ENCODE data around the gene SKAP1.

Gene SKAP1

DNA sequence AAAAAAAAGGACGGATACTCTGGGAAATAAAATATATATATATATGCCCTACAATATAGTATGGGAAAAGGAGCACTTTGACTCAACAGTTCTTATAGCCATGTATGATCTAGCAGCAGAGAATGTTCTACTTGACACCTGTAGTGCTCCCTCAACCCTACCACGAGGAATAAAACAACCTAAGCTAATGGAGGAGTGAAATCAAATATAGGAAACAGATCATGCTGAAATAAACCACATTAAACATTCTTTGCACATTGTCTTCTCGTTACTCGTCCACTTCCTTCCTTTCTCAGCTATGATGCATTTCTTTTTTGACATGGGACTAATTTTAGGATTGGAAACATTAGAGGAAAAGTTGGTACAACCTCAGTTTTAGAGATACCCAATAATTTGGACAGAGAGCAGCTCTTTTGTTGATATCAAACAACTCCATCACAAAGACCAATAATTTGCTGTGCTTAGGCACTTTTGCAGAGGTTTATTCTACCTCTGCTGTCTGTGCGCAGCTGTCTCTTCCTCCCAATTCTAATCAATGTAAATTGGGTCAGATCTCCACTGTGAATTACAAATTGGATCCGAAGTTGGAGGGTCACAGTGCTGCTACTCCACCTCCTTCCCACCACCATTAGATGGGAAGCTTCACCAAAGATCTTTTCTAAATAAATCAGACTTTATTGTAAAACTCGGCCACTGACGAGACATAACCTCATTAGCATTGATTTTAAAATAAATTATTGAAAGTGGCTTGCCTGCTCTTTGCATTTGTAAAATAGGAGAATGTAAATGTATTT, 256.6 kb downstream of the SKAP1 start:
- DNase-seq (ENCODE audit: low spot score), result no peak

GRCh38 chr17:48169926-48170325, 260.1 kb downstream of the SKAP1 start:
- no peak for DNase-seq (ENCODE audit: low spot score)

- DNase-seq (ENCODE audit: low spot score), result no peak
Measured at GRCh38 chr17:48163809-48164208, 266.2 kb downstream of the SKAP1 start.

- no peak for DNase-seq (ENCODE audit: low spot score)
Measured at GRCh38 chr17:48162946-48163506, 267.0 kb downstream of the SKAP1 start.

DNA sequence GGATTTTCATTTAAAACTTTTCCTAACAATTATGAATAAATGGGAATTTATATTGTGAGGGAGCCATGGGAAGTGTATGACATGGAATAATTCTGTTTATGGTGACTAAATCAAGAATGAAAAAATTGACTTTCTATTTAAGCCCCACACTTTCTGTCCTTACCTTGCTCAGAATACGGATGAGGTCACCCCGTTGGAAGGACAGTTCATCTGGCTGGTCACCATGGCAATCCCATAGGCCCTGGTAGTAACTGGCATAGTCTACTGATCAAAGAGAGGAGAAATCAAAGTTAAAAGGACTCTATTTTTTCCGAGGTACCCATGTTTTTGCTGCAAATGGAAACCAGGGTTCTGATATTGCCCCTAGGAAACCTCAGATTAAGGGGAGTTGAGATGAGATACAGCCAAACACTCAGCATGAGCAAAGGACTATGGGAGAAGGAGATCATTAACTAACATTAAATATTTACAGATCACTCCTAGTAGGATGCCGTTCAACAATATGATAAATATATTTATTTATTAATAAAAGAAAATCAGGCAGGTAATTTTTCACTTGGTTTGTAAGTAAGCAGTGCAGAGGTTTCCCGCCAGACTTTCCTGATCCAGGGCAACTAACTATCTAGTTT, 267.6 kb downstream of the SKAP1 start:
- DNase-seq (ENCODE audit: low spot score), result no peak

- DNase-seq (ENCODE audit: low spot score), result no peak
Measured at GRCh38 chr17:48161127-48161905, 268.7 kb downstream of the SKAP1 start.

DNA sequence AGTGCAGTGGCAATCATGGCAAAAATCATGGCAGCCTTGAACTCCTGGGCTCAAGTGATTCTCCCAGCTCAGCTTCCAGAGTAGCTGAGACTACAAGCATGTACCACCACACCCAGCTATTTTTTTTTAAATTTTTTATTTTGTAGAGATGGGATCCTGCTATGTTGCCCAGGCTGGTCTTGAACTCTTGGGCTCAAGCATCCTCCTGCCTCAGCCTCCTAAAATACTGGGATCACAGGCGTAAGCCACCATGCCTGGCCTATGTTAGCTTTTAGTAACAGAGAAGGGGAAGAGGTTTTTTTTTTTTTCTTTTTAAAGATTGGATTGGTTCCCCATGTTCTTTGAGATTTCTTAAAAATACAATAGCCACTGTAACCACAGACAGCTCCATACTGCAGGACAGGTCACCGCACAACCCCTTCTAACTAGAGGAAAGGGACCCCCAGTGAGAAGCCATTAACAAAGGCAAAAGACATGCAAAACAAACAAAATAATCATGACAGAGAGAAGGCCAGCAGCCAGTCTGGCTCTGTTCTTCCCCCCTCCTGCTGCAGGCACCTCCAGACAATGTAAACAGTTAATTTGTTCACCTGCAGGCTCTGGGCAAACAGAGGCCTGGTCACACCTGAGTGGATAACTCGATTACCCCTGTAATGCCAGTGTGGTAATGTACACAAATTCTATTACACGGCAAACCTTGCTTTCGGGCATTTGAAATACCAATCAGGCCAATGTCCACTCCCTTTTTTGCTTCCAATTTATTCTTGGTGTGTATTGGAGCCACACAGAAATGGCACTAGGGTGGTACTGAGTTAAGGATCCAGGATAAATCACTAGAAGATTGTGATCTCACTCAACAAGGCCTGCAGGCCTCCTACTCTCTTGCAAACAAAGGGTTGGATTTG, 269.6 kb downstream of the SKAP1 start:
- DNase-seq (ENCODE audit: low spot score), result no peak

GRCh38 chr17:48159232-48159631, 270.8 kb downstream of the SKAP1 start:
- no peak for DNase-seq (ENCODE audit: low spot score)

DNA sequence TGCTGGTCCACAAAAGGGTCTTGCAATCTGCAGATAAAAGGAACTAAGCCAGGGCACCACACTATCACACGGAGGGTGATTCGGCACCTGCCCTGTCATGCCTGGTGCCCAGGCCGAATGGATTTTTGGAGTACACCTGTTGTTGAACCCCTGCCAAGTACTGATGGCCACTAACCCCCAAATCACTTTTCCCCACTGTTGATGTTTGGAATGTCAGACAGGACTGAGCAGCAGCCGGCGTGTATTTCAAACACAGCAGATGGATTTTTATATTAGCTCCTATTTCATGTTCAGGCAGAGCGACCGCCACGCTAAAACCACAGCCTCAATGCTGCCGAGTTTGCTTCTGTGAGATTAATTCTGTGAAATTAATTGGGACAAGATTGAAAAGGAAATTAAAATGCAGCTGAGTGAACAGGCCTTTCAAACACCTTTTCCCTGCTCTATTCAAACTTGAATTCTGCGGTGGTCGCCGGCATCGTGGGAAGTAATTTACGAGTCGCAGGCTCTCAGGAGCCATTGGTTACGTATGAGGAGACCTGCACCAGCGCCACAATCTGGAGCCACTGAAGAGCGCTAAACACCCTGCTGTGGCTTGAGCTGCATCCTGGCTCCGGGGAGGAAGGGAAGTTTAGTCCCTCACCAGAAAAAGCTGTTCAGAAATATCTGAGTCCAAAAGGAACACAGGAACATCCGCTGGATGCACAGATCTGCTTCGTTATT, 274.0 kb downstream of the SKAP1 start:
- no peak for DNase-seq (ENCODE audit: low spot score)

DNA sequence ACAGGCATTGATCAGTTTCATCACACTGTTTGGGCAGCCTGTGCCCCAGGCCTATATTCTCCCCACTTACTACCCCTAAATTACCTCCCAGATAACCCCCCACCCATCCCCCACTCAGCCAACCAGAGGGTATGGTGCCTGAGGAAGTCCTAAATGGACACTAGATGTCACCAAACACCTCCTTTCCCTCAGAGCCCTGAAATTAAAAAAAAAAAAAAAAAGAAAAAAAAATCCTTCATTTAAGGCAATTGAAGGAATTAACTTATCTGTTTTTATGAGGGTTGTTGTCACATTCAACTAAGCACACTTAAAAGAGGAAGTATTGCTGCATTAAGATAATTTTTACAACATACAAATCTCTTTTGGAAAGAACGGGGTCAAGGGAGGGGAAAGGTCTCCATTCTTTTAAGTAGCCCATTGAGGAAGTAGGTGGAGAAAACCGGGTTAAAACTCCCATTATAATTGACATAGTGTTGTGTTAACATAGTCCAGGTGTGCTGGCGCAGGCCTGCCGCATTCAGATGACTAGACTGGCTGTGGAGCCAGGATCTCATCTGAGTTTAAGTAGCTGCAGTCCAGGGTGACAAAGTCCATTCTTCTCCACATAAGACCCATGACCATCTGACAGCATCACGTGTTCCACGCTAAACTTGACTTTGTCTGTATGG, 276.2 kb downstream of the SKAP1 start:
- peak; percentile 77 for DNase-seq (ENCODE audit: low spot score)

DNA sequence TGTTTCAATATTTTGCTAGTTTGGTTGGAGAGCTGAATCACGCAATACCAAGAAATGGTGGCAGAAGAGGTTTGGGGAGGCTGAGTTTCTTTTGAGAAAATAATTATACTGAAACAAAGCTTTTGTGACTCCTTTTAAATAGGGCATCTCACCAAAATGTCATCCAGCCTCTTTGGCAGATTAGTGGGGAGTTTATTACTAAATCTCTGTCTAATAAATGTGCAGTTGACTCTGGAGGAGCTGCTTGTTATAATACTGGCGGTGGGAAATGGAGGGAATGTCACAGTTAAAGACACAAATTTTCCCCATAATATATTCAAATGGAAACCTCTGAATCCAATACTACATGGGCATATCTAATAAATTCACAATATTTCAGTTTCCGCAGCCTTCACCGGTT, 277.7 kb downstream of the SKAP1 start:
- no peak for DNase-seq (ENCODE audit: low spot score)

GRCh38 chr17:48151220-48151619, 278.8 kb downstream of the SKAP1 start:
- DNase-seq (ENCODE audit: low spot score), result no peak

GRCh38 chr17:48150597-48151001, 279.4 kb downstream of the SKAP1 start:
- DNase-seq (ENCODE audit: low spot score), result no peak

DNA sequence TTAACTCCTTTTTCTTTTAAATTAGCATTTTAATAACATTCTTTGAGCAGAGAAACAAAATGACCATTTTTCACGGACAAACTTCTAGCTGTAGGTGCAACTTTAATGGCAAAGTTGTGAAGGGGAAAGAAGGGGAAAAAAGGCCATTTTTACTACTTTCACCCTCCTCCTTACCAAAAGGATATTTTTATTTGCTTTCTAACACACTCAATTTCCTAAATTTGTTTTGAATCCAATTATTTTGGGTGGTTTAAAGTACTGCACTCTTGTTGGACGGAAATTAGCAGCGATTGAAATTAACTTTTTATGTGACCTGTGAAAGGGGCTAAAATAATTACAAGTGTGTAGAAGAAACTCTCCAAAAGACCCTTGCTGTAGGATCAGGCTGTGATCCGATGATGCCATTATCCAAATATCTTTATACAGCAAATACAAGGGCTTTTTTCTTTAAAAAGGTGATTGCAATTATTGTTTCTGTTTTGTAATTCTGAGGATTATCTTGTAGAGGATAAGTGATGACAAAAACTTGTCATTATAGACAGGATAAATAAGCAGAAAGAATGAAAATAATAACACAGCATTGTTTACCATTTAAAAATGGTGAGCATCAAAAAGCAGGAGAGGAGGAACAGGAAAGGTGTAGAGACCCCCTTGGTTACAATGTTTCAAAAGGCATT, 280.1 kb downstream of the SKAP1 start:
- no peak for DNase-seq (ENCODE audit: low spot score)

- no peak for DNase-seq (ENCODE audit: low spot score)
Measured at GRCh38 chr17:48148854-48149786, 280.9 kb downstream of the SKAP1 start.

DNA sequence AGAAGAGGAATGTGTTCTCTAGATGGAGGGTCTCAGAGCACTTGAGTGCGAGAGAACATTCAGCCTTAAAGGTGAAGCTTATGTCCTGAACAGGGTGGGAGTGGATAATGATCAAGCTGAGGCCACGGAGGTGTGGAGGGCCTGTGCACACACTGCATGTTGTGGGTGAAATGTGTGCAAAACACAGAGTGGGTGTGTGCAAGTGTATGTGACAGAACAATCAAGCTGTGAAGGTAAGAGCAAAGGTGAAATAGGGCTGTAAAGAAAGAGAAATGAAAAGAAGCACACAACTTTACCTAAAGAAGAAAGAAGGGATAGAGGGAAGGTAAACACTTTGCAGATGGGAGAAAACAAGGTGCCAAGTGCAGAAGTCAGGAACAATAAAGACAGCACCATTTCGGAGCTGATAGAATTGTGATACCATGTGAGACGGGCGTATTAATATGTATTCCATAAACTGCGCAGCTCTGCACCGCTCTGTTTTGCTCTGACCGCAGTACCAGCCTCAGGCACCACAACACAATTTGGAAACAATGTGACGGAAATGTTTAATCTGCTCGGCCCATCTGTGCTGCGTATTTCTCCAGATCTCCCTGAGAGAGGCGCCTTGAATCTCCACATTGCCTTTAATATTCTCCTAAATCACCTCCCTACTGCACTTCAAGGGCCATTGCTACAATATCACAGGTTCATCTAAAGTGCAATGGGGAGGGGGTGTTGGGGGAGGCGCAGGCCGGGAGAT, 281.8 kb downstream of the SKAP1 start:
- DNase-seq (ENCODE audit: low spot score), result peak; percentile 25

GRCh38 chr17:48144976-48145798, 284.8 kb downstream of the SKAP1 start:
- DNase-seq (ENCODE audit: low spot score), result no peak

Data from AG08395 (cell line).